ENCODE data around the gene ATF6.
"Not testable (repeated sequence)": the region's sequence is repeated elsewhere in the genome, so short reads cannot be mapped to it uniquely, and the experiment has no call there.

Gene ATF6

GRCh38 chr1:161731981-161732718, 34.0 kb upstream of the ATF6 start:
- no peak for DNase-seq

DNA sequence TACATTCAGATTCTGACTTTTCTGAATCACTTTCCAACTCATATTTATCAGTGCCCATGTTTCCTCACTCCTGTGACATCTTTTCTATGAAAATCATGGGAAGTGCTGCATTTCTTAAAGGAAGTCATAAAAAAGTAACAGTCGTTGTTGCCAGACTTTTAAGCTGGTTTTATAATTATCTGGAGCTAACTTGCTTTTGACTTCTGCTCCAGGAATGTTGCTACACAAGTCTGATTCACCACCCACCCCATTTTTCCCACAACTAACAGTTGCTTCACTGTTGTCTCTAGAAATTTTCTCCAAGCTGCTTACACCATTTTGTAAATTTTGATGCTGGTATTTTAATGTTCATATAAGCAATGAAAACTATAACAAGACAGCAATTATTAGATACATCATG, 32.6 kb upstream of the ATF6 start:
- DNase-seq: no peak

DNA sequence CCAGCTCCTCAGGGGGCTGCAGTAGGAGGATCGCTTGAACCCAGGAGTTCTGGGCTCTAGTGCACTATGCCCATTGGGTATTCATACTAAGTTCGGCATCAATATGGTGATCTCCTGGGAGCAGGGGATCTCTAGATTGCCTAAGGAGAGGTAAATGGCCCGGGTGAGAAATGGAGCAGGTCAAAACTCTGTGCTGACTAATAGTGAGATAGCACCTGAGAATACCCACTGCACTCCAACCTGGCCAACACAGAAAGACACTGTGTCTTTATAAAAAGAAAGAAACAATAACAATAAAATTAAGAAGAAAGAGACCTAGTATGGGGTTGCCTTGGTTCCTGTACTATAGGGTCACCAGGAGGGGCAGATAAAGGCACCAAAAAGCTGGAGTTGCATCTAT, 30.3 kb upstream of the ATF6 start:
- DNase-seq: no peak

DNA sequence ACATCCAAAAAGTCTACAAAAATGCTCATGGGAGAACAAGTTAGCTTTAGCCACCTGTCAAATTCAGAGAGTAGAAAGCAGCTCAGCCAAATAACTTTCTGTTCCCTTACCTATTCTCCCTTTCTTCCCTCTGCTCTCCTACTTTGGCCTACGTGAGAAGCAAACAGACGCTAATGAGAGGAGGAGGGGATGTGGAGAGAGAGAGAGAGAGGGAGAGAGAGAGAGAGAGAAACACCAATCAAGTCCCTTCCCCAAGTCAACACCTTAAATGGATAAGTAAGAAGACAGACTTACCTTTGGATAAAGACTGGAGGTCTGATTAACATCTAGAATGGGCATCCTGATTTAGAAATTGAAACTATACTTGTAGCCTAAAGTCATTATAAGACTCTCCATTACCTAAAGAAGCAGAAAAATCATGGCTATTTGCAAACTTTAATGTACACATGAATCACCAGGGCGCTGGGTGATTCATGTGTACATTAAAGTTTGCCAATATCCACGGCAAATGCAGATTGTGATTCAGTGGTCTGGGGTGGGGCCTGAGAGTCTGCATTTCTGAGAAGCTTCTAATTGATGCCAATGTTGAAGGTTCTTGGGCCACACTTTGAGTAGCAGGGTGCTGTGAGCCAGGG, 29.7 kb upstream of the ATF6 start:
- DNase-seq: no peak

DNA sequence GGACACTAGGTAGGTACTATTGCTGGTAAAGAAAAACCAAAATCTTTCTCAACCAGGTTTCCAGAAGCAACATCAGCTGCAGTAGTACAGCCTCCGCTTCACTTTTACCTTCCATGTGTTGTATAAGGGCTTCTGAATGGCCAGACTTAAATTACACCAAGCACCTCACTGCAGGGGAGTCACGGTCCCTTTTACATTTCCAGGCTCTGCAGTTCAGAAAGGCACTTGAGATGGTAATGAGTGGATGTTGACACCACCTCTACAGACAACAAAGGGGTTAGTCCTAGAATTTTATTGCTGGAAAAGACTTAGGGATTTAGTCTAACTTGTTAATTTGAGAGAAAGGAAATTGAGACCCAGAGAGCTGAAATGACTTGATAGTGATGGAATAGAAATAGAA, 28.5 kb upstream of the ATF6 start:
- DNase-seq: no peak

GRCh38 chr1:161738627-161739287, 27.4 kb upstream of the ATF6 start:
- DNase-seq: peak in 11 of 51 donors; percentile 1 to 51 (median 12)

DNA sequence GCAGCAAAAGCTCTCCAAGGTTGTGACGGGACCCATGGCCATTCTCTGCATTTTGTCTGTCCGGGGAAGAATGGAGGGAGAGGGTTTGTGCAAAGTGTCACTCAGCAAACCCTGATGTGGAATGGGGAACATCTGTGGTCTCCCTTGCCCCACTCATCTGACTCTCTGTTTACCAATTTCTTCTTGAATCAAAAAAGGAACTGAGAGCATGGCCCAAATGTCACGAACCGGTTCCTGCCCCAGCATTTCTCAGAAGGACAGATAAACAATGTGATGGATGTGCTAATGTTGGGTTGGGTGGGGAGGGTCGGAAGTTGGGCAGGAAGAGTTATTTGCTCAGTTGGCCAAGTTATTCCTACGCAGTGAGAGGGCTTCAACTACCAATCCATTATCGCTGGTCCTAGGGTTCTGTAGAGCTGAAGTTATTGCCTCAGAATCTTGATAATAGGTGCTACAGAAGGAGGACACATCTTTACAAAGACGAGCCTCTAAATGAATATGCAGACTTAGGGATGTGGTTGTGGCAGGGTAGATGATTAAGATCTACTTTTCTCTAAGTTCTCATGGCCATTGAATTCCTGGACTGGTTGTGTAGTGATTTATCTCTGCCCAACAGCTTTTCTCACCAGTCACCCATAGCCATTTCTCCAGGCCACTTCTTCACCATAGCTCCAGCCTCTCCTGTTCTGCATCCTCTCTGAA, 26.1 kb upstream of the ATF6 start:
- peak in 3 of 51 donors; percentile 7 to 15 (median 10) for DNase-seq

GRCh38 chr1:161740921-161741320, 25.2 kb upstream of the ATF6 start:
- DNase-seq: no peak

DNA sequence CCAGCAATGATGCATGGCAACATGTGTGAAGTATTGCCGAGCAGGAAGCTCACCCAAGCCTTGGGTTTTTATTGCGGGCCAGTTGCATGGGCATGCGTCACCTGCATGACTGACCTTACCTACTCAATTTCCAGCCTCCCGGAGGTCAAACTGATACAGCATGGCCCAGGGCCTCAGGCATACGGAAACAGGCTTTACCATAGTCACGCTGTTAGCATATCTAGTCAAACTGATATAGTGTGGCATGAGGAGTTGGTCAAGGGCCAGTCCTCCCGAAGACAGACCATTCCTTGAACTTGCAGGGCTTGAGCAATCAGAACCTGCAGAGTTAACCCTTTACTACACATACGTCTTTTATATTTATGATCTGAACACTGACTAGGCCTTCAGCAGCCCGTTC, 22.9 kb upstream of the ATF6 start:
- no peak for DNase-seq

- DNase-seq: no peak
Observed at GRCh38 chr1:161747801-161748200, 18.3 kb upstream of the ATF6 start.

- peak; percentile 33 to 93 (median 85) for DNase-seq
Observed at GRCh38 chr1:161749509-161750407, 16.4 kb upstream of the ATF6 start, which contains the start of gene DUSP12. TSS of gene DUSP12 (plus strand) at chr1:161749786. CDS start at chr1:161749802, 16 bp downstream.

GRCh38 chr1:161763522-161764098, 2.5 kb upstream of the ATF6 start:
- no peak for DNase-seq

- DNase-seq: no peak
Observed at GRCh38 chr1:161768461-161768860, 2.3 kb downstream of the ATF6 start.

- DNase-seq: no peak
Observed at GRCh38 chr1:161768986-161769672, 3.0 kb downstream of the ATF6 start.

- DNase-seq: not testable (repeated sequence)
Observed at GRCh38 chr1:161769673-161770045, 3.5 kb downstream of the ATF6 start.

DNA sequence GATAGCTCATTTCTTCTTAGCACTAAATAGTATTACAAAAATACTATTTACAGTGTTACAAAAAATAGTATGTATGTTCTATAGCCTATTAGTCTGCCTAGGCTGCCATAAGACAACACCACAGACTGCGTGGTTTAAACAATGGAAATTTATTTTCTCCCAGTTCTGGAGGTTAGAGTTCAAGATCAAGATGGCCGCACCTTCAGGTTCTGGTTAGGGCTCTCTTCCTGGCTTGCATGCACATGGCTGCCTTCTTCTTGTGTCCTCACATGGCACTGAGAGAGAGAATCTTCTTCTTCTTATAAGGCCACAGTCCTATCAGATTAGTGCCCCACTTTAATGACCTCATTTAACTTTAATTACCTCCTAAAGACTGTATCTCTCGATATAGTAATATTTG, 4.1 kb downstream of the ATF6 start:
- no peak for DNase-seq

DNA sequence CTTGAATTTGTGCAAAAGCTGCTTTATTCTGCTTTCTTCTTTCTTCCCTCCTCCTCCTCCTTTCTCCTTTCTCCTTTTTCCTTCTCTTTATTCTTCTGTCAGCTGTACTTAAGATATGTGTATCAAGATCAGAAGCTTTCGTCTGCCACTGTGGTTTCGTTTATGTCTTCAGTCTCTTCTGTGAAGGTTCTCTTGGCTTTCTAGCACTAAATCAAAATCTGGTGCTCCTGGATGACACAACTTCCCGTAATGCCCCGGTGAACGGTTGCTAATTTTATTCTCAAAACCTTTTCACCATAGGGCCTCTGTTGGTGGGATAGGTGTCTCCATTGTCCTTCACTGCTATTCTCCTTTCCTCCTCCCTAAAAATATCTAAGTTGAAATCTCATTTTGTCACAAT, 5.0 kb downstream of the ATF6 start:
- DNase-seq: no peak

DNA sequence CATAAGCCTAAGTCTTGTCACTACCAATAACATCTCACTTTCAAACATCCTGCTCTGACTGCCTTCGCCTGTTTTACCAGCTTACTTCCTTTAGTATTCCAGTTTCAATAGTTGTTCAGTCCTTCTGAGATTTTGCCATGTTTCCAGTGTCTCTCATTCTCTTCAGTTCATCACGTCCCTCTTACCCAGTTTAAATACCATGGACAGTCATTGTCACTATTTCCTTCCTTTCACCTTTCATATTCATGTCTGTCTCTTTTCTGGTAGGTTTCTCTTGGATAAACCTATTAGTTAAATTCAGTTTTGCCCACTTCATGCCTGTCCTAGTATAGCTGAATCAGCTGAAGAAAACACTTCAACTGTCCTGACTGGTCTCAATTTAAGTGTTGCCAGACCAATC, 5.9 kb downstream of the ATF6 start:
- no peak for DNase-seq

DNA sequence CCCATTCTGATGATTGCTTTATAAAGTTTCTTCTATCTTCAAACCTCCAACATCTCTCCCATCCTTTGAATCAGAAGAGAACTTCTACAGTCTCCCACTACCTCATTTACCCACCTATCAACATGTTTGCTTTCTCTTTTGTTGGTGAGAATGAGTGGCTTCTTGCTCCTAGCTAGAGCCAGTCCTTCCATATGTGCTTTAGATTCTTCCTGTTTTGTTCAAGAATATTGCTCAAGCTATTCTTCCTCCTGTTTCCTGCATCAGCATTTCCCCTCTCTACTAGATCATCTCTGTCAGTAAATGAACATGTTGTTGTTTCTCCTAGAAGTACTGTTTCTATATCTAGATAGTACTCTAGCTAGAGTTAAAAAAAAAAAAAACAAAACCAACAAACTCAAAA, 6.3 kb downstream of the ATF6 start:
- DNase-seq: no peak

DNA sequence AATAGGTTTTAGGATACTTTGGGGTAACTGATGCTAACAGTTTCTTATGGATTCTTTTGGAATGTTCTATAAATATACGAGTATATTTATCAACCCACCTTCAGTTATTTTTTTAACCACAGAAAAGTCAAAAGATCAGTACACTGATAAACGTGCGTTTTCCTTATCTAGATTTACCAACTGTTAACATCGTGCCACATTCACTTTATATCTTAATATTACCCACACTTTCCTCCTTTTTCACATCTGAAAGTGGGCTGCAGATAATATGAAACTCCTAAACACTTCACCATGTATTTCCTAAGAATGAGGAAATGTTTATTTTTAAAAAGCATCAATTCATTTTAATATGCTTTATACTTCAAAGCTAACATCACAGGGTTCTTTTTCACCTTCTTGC, 7.7 kb downstream of the ATF6 start:
- no peak for DNase-seq

Data from hypothalamus (tissue), 51 donors.